GM19438 (cell line): Measurements from ENCODE around the gene ATXN1.
"Not testable (repeated sequence)": the region's sequence is repeated elsewhere in the genome, so short reads cannot be mapped to it uniquely, and the experiment has no call there.

ENCODE experiments used
- ATAC-seq: cut with Tn5 transposase; IDR thresholded peaks from one replicate; pipeline ENCODE4 v1.9.1; 2021; ENCODE audit warnings: low read depth; ENCODE audit not compliant: unreplicated experiment

ATXN1 gene

GRCh38 chr6:16380220-16380809 lies 380.9 kb downstream of the ATXN1 start:
- ATAC-seq = no peak

DNA sequence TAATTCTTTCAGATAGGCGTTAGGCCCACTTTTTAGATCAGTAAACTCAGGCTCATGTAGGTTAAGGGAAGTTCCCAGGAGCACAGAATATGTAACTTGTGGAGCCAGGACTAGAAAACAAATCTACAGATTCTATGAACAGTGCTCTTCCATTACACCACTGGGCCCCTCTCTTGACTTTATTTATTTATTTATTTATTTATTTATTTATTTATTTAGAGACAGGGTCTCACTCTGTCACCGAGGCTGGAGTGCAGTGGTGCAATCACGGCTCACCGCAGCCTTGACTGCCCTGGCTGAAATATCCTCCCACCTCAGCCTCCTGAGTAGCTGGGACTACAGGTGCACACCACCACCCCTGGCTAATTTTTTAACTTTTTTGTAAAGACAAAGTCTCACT lies 382.9 kb downstream of the ATXN1 start:
- not testable (repeated sequence) for ATAC-seq

- ATAC-seq = no peak
Observed at GRCh38 chr6:16377470-16377869, 383.8 kb downstream of the ATXN1 start.

DNA sequence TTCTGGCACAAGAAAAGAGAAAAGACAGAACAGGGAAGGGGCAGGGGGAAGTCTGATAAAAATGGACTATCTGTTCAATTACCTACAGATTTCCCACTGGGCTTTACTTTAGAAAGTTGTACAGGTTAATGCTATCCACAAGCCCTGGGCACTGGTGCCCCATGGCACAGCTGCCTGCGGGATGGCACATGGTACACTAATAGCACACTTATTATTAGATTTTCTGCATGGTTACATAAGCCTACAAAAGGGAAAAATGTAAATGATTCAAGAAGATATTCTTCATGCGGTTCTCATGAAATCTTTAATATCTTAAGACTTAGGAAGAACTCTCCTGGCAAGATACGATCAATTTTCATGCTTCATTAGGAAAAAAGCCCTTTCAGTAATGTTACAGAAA lies 385.4 kb downstream of the ATXN1 start:
- ATAC-seq = no peak

DNA sequence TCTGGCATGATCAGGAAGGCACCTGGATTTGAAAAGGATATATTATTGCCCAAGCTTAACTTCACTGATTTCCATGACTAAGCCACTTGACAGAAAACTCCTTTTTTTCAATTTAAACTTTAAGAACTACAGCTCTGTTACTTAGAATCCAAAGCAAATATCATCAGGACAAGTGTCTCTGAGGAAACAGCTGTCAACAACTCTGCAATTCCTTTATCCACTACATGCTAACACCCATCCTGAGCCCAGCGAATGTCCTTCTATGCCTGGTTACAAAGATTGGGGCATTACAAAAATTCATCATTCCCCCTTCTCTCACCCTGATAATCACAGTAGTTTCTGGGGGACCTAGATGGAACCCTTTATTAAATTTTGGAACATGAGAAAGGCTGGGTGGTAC lies 386.1 kb downstream of the ATXN1 start:
- no peak for ATAC-seq

DNA sequence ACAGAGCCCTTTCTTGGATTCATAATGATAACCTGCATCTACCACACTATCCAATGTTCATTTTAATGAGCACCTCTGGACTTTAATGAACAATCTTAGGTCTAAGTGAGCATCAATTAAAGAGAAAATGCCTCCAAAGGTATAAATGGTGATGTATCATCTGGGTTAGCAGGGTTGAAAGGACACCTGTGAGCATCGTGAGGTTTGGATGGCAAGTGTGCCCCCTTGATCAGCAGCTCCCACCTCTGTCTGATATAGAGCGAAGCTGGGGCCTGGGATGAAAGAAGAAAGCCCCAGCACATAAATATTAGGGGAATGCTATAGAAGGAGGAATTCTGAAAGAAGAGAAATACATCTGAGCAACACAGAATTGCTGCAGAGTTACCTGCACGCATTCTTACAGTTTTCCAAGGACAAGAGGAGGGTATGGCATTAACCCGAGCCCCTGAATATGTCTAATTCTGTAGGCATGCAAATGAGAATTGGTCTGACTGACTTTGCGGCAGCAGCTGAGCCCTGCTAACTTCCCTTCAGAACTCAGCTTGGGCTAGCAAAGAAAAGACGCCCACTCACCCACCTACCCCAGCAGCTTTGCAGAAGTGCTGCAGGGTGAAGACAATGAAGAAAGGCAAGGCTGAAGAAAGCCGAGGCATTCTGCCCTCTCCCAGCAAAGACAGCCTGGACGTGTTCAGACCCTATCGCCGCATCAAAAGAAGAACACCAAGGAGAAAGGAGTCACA lies 386.6 kb downstream of the ATXN1 start:
- no peak for ATAC-seq

- no peak for ATAC-seq
Observed at GRCh38 chr6:16374016-16374415, 387.2 kb downstream of the ATXN1 start.

GRCh38 chr6:16372029-16372776 lies 389.1 kb downstream of the ATXN1 start:
- no peak for ATAC-seq

DNA sequence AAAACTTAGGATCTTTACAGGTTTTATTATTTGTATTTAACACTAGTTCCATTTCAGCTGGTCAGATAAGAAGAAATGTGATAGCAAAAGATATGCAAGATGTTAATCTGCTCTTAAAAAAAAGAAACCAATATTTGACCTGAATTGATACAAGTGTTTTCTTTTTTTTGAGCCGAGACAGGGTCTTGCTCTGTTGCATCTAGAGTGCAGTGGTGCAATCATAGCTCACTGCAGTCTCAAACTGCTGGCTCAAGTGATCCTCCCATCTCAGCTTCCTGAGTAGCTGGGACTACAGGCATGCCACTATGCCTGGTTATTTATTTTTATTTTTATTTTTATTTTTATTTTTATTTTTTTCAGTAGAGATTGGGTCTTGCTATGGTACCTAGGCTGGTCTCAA lies 389.9 kb downstream of the ATXN1 start:
- no peak for ATAC-seq

- ATAC-seq = no peak
Observed at GRCh38 chr6:16370943-16371342, 390.3 kb downstream of the ATXN1 start.

DNA sequence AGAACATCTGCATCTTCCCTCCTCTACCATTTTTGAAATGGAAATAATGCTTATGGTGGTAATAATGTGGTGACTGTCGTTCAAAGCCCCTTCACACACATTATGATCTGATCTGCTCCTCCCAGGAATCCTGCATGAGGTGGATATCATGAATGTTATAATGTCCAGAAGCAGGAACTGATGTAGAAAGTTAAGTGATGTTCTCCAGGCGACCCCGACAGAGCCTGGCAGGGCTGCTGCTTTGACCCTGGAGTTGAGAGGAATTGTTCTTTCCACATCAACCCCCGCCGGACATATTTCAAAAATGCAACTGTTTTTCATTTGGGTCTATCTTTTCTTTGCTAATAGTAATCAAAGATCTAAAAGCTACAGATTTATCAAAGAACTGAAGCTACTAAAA lies 391.3 kb downstream of the ATXN1 start:
- no peak for ATAC-seq

GRCh38 chr6:16369140-16369745 lies 392.0 kb downstream of the ATXN1 start:
- ATAC-seq = no peak

DNA sequence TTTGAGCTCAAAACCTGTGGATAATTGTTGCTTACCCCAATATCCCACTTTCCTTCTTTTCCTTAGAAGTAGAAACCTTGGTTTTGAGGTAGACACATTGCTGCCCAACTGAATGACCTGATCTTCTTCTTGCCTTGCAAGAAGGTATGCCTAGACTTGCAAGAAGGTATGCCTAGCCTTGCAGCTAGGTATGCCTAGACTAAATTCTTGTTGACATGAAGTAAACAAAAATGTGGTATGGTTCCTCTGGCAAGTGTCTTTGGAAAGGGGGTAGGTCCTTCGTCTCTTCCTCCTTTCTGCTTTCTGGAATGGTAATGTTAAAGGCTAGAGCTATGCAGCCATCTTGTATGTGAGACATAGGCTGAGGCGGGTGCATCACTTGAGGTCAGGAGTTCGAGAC lies 393.7 kb downstream of the ATXN1 start:
- ATAC-seq = no peak

DNA sequence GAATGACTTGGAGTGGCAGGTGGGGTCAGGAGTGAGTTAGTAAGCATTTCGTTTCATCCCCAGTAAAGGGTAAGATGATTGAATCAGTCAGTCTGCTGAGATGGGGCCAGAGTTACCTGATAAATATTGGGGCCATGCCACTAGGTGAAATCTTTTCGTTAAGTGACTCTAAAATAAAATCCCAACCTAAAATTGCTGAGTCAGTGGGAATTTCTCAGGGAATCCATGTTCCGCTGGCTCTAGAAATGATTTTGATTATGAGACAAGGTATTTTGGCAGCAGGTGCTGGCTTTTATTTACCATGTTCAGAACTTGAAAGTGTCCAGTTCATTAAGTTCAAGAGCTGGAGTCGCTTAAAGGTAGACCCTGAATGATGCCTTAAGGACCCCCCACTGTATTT lies 397.5 kb downstream of the ATXN1 start:
- ATAC-seq = no peak

- ATAC-seq = no peak
Observed at GRCh38 chr6:16362819-16363589, 398.3 kb downstream of the ATXN1 start.

- ATAC-seq = no peak
Observed at GRCh38 chr6:16362296-16362695, 399.0 kb downstream of the ATXN1 start.

- ATAC-seq = no peak
Observed at GRCh38 chr6:16361861-16362260, 399.4 kb downstream of the ATXN1 start.

DNA sequence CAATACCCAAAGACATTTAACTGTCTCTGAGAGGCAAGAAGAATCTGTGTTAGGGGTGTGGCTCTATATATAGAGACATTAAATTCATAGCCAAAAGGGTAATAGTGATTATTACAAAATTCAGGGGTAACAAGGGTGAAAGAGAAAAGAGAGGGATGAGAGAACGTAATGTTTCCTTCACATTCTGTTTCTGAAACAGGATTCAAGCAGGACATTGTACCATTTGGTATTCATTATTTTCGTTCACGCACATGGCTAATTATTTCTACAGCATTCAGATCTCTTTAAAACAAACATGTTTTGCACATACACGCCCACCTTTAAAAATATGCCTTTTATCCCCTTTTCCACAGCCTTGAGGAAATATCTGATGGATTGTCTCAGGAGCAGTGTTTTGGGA lies 400.1 kb downstream of the ATXN1 start:
- no peak for ATAC-seq

GRCh38 chr6:16360365-16360764 lies 400.9 kb downstream of the ATXN1 start:
- ATAC-seq = no peak

GRCh38 chr6:16359563-16359962 lies 401.7 kb downstream of the ATXN1 start:
- ATAC-seq = no peak
